ENCODE results near the gene EPB41L5.

DNA sequence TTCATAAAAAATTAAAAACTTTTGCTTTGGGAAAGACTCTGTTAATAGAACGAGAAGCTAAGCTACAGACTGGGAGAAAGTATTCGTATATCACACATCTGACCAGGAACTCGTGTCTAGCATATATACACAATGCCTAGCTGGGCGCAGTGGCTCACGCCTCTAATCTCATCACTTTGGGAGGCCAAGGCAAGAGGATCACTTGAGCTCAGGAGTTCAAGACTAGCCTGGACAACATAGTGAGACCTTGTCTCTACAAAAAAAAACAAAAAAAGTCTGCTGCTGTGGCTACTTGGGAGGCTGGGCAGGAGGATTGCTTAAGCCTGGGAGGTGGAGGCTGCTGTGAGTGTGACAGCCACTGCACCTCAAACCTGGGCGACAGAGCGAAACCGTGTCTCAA is 46.6 kb downstream of the EPB41L5 start:
- no peak for TF ChIP-seq CTCF (optimal IDR thresholded peaks at IDR 0.05 in 1 of 3, IDR thresholded peaks at IDR 0.05 in 1 of 3, conservative IDR thresholded peaks at IDR 0.05 in 1 of 3; ENCODE audit: extremely low read depth in 1 of 3, insufficient read depth in 2 of 3, low read length in 3 of 3)
- no peak for TF ChIP-seq EZH2 (IDR thresholded peaks at IDR 0.05; ENCODE audit: low read length)

Data from keratinocyte (primary cell).